ENCODE measurements around the gene TM9SF3. TPM values are rescaled to one million over a fixed set of nuclear protein-coding genes. Genes with fewer than 3 reads are reported as not detected.

TM9SF3 gene
- total RNA-seq, 1 experiment from 2014 or later: 75.2 TPM

DNA sequence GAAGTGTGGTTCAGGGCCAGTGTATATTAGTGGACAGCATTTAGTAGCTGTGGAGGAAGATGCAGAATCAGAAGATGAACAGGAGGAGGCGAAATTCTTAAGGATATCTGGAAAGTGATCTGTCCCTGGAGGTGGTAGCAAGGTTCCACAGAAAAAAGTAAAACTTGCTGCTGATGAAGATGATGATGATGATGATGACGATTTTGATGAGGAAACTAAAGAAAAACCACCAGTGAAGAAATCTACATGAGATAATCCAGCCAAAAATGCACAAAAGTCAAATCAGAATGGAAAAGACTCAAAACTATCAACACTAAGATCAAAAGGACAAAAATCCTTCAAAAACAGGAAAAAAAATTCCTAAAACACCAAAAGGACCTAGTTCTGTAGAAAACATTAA, 26.3 kb downstream of the TM9SF3 start:
- no peaks in the 10 kb centered on the region for H3K9me3 ChIP-seq (ENCODE audit: insufficient read depth, low read depth)
- CTCF ChIA-PET: no interaction called here
- intact Hi-C loops (cut with micrococcal nuclease; ENCODE audit: unreplicated experiment): no loop called here
- H3F3A ChIP-seq (ENCODE audit: insufficient read depth, low read depth): no peaks in the 10 kb centered on the region
- no TSS peak for BruUV-seq (replicated peaks)
- DNase-seq: no peak
- no peaks in the 10 kb centered on the region for H3K27me3 ChIP-seq (ENCODE audit: insufficient read depth, low read depth)
- no peaks in the 10 kb centered on the region for H3K9me2 ChIP-seq (ENCODE audit: insufficient read depth)
- no peak overlapping the region for H3K27ac ChIP-seq
- POLR2A ChIA-PET (ENCODE audit: unreplicated experiment): no interaction called here
- H3K4me2 ChIP-seq: no peak overlapping the region
- no peaks in the 10 kb centered on the region for H3K4me1 ChIP-seq (replicated peaks; ENCODE audit: insufficient read depth)
- TF ChIP-seq CTCF (conservative IDR thresholded peaks at IDR 0.05) (no peak), EZH2 (IDR thresholded peaks at IDR 0.05; ENCODE audit: low read depth) (no peak)
- H3K79me2 ChIP-seq (ENCODE audit: low read depth): no peaks in the 10 kb centered on the region
- no peak overlapping the region for H3K4me3 ChIP-seq
- peaks cover 8% of the 10 kb centered on the region; the same call in 1 of the 2 replicates for H4K20me1 ChIP-seq (ENCODE audit: insufficient read depth)
- H2AFZ ChIP-seq: no peak overlapping the region
- H3K36me3 ChIP-seq (ENCODE audit: low read depth): no peaks in the 10 kb centered on the region

DNA sequence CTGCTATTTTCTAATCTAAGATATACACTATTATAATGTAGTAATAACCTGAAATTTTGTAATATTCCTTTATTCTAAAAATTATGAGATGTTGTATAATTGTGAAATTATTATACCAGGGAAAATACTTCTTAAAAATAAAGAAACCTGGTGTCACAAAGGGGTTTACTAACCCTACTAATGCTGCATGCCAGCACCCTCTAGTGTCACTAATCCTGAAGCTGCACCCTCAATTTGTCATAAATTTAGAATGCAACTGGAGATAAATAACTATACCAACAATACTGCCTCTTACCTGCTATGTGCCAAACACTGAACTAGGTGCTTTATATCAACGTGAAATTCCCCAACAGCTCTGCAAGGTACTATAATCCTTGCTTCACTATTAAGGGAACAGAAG, 30.8 kb downstream of the TM9SF3 start:
- Histone ChIP-seq H4K20me1 (ENCODE audit: insufficient read depth) (no peaks in the 10 kb centered on the region; the same call in 1 of the 2 replicates), H3K4me1 (replicated peaks; ENCODE audit: insufficient read depth) (no peaks in the 10 kb centered on the region), H2AFZ (no peak overlapping the region), H3K27me3 (ENCODE audit: insufficient read depth, low read depth) (no peaks in the 10 kb centered on the region), H3K4me2 (no peak overlapping the region), H3K9me2 (ENCODE audit: insufficient read depth) (no peaks in the 10 kb centered on the region), H3K27ac (no peak overlapping the region), H3F3A (ENCODE audit: insufficient read depth, low read depth) (no peaks in the 10 kb centered on the region), H3K9me3 (ENCODE audit: insufficient read depth, low read depth) (no peaks in the 10 kb centered on the region), H3K79me2 (ENCODE audit: low read depth) (no peaks in the 10 kb centered on the region), H3K4me3 (no peak overlapping the region), H3K36me3 (ENCODE audit: low read depth) (0 out of 2 replicates have a peak, but pooled peaks cover 3% of the 10 kb centered on the region)
- no peak for DNase-seq
- intact Hi-C loops (cut with micrococcal nuclease; ENCODE audit: unreplicated experiment): no loop called here
- POLR2A ChIA-PET (ENCODE audit: unreplicated experiment): no interaction called here
- no TSS peak for BruUV-seq (replicated peaks)
- TF ChIP-seq CTCF (conservative IDR thresholded peaks at IDR 0.05) (peak; percentile 45; the same call in 1 of the 2 replicates), EZH2 (IDR thresholded peaks at IDR 0.05; ENCODE audit: low read depth) (no peak)
- CTCF ChIA-PET: interaction anchor here (0.5 kb wide), 1 partner anchor 175 kb away, joined by 15 read pairs; no protein-coding TSS in a partner anchor

- H3K79me2 ChIP-seq (ENCODE audit: low read depth): no peaks in the 10 kb centered on the region
- H4K20me1 ChIP-seq (ENCODE audit: insufficient read depth): no peaks in the 10 kb centered on the region; the same call in 1 of the 2 replicates
- no peaks in the 10 kb centered on the region for H3F3A ChIP-seq (ENCODE audit: insufficient read depth, low read depth)
- H2AFZ ChIP-seq: no peak overlapping the region
- no peak for TF ChIP-seq EZH2 (IDR thresholded peaks at IDR 0.05; ENCODE audit: low read depth)
- TF ChIP-seq CTCF (conservative IDR thresholded peaks at IDR 0.05): no peak
- H3K9me3 ChIP-seq (ENCODE audit: insufficient read depth, low read depth): no peaks in the 10 kb centered on the region
- H3K4me2 ChIP-seq: no peak overlapping the region
- H3K4me1 ChIP-seq (replicated peaks; ENCODE audit: insufficient read depth): no peaks in the 10 kb centered on the region
- intact Hi-C loops (cut with micrococcal nuclease; ENCODE audit: unreplicated experiment): no loop called here
- BruUV-seq (replicated peaks): no TSS peak
- CTCF ChIA-PET: no interaction called here
- H3K9me2 ChIP-seq (ENCODE audit: insufficient read depth): no peaks in the 10 kb centered on the region
- H3K36me3 ChIP-seq (ENCODE audit: low read depth): 0 out of 2 replicates have a peak, but pooled peaks cover 3% of the 10 kb centered on the region
- no peaks in the 10 kb centered on the region for H3K27me3 ChIP-seq (ENCODE audit: insufficient read depth, low read depth)
- POLR2A ChIA-PET (ENCODE audit: unreplicated experiment): no interaction called here
- H3K4me3 ChIP-seq: no peak overlapping the region
- no peak for DNase-seq
- no peak overlapping the region for H3K27ac ChIP-seq
Measured at GRCh38 chr10:96555330-96555729, 31.5 kb downstream of the TM9SF3 start.
